ENCODE measurements around the gene MAU2.
"Not testable (repeated sequence)": the region's sequence is repeated elsewhere in the genome, so short reads cannot be mapped to it uniquely, and the experiment has no call there.

The MAU2 gene

DNA sequence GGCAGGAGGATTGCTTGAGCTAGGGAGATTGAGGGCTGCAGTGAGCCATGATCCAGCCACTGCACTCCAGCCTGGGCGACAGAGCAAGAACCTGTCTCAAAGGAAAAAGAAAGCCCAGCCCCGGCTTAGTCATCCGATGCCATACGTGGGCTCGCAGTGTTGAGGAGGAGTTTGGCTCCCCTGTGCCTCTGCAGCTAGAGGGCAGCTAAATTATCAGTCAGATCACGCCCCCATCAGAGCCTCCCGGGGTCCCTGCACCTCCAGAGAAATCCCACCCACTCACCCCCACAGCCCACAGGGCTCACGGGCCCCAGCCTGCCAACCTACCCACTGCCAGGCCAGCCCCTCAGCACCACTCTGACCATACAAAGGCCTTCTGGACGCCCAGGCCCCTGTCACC is 27.6 kb downstream of the MAU2 start:
- DNase-seq, result no peak

DNA sequence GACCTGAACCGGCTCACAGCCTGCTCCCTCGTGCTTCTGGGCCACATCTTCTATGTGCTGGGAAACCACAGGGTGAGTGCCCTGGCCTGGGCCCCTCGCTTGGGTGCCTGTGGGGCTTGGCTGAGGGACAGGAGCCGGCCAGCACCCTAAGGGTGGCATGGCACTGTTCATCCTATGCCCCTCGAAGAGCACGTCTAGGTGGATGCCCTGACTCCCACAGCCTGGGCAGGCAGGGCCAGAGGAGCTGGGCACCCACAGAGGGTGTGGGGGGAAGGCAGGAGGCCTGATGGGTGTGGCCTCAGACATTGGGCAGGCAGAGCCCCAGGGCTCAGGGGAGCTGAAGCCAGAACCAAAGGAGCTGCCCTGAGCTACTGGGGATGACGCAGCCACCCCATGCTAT is 28.7 kb downstream of the MAU2 start:
- DNase-seq, result no peak

DNA sequence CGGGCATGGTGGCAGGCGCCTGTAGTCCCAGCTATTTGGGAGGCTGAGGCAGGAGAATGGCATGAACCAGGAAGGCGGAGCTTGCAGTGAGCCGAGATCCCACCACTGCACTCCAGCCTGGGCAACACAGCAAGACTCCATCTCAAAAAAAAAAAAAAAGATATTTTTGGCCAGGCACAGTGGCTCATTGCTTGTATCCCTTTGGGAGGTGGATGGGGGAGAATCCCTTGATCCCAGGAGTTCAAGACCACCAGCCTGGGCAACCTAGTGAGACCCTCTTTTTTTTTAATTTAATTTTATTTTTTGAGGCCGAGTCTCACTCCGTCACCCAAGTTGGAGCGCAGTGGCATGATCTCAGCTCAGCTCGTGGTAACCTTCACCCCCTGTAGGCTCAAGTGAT is 30.1 kb downstream of the MAU2 start:
- DNase-seq, result not testable (repeated sequence)

DNA sequence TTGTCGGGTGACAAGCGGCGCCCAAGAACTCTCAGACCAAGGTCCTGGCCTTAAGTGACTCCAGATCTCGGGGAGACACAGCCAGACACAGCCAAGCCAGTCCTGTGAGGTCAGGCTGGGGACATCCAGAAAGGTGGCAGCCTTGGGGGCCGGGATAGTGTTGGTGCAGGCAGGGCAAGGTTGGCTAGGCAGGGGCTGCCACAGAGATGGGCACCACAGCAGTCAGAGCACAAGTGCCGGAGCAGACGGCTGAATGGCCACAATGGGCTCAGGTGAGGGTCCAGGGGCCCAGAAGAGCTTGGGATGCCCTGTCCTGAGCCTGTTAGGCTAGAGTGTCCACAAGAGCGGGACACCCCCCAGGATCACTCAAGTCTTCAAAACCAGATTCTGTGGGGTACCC is 32.2 kb downstream of the MAU2 start:
- no peak for DNase-seq

DNA sequence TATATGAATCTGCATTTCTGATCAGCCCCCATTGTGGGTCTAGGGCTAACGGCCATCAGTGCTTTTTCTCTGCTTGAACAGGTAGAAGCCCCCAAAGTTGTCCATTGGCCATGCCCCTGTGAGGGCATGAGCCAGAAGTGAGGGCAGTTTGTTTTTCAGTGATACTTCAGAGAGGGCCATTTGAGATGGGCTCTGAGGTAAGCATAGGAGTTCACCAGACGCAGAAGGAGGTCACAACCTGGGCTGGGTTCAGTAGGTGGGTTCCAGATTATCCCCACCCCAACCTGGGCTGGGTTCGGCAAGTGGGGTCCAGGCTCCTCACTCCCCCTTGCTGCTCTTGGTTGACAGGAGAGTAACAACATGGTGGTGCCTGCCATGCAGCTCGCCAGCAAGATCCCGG is 33.4 kb downstream of the MAU2 start:
- DNase-seq, result no peak

DNA sequence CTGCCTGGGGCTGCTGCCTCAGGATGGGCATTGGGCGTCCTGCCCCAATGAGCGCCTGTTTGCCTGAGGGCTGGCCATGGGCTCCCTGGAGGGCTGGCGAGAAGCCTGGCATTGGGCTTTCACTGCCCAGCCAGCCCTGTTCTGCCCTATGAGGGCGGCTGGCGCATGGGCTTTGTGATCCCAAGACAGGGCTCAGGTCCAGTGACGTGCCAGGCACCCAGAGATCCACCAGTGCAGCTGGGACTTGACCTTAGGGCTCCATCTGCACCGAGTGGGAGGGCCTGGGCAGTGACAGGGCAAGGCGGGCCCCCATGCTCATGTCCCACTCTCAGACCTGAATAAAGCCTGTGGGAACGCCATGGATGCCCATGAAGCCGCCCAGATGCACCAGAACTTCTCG is 34.3 kb downstream of the MAU2 start:
- DNase-seq, result no peak

DNA sequence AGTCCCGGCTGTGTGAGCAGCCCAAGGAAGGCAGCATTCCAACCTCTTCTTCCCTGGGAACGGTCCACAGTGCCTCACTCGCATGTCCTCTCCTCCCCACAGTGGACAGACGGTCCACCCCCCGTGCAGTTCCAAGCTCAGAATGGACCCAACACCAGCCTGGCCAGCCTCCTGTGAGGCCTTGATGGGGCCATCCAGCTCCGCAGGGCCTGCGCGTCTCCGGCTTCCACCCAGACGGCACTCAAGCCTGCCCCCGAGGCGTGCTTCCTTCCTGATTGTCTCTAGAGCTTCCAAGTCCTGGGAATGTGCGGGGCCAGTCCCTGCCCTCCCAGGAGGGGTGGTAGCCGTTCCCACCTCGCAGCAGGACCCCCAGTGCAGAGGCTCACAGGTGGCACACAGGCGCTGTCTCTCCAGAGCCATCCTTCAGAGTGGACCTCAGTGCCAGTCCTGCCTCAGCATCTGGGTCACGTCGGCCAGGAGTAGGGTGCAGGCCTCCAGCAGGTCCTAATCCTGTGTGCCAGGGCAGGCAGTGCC is 35.0 kb downstream of the MAU2 start:
- no peak for DNase-seq

DNA sequence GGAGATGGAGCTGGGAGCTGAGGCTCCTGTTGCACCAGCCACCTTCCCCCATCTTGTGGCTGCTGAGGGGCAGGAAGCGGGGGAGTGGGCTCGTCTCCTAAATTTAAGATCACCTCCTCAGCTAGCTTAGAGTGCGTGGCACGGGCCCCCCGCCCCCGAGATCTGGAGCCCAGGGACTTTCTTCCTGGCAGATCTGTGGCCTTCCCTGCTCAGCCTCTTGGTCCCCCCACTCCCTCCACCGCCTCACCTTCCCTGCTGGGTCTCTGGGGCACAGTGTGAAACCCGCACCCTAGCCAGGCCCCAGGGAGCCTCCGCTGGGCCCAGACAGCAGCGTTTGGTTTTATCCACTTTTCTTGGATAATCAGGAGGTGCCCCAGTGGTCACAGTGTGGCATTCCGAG is 35.9 kb downstream of the MAU2 start:
- DNase-seq, result no peak

DNA sequence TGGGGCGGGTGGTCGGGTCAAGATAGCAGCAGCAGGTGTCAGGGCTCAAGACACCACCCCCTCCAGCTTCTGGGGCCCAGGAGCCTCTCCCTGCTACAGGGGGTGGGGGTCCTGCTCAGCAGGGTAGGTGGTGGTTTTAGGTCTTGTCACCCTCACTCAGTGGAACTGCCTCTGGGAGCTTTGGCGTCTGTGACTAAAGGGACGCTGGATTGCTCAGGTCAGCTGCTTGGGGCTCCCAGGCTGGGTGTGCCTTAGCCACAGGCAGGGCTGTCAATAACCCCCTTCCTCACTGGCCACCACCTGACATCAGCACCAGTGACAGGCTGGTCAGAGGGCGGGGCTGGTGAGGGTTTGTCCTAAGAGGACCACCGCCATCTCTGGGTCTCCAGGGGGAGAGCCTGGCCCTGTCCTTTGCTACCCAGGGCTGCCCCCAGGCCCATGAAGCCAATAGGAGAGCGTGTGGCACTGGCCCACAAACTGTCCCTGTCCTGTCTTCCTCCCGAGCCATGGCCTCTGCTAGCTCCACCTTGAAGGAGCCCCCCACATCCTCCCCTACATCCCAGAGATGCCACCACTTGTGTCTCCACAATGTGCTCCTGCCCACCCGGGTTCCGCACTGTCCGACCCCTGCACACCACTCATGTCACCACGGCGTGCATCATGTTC is 36.4 kb downstream of the MAU2 start:
- no peak for DNase-seq

DNA sequence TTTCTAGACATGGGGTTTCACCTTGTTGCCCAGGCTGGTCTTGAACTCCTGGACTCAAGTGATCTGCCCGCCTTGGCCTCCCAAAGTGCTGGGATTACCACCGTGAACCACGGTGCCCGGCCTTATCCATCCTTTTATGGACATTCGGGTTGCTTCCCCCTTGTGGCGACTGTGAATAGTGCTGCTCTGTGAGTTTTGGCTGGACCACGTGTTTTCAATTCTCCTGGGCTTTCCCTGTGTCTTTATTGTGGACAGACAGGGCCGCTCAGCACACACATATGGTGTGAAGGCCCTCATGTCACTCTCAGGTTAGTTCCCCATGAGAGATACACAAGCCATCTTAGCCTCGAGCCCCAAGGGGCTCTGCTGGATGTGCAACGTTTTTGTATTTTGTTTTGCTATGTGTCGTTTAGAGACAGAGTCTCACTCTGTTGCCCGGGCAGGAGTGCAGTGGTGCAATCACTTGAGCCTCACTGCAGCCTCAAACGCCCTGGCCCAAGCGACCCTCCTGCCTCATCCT is 40.5 kb downstream of the MAU2 start:
- no peak for DNase-seq

DNA sequence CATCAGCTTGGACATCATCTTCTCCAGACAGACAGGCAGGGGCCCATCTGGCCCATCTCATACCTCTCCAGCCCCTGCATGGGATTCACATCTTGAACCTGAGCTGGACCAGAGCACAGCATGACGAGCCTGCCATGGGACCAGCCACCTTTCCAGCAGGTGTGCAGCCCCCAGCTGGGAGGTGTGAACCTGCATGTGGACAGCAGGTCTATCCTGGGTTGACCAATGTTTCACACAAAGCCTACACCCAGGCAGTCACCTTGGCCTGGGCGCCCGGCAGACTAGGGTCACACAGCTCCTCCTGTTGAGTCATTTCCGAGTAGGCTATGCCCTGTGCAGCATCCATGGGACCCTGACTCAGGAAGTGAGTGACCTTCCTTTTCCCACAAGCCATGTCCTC is 41.4 kb downstream of the MAU2 start:
- DNase-seq, result no peak

DNA sequence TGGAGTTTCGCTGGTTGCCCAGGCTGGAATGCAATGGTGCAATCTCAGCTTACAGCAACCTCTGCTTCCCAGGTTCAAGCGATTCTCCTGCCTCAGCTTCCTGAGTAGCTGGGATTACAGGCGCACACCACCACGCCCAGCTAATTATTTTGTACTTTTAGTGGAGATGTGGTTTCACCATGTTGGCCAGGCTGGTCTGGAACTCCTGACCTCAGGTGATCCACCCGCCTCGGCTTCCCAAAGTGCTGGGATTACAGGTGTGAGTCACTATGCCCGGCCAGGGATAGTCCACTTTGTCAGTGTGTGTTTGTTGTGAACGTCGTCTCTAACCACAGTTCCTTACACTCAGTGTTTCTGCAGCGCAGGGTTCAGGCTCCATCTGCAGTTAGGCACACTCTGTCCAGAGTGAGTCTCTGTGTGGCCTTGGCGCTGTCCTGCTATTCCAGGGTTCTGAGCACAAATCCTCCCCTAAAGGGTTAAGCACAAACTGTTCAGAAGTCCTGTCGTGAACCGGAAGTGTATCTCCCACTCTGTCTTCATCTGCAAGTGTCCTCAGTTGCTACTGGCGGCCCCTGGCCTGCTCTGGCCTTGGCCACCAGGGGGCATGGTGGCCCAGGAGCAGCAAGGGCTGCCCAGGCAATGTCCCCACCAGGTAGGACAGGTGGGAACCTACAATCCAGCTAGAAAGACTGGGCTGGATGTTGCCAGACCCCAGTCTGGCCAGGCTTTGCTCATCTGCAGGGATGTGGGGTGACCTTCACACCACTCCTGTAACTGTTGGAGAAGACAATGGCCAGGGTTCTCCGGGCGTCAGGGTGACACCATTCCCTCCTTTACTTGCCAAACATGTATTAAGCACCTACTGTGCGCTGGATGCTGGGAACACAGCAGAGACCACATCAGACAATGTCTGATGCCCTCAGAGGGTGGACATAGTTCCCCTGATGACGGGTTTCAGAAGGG is 46.1 kb downstream of the MAU2 start:
- peak; percentile 9 for DNase-seq

DNA sequence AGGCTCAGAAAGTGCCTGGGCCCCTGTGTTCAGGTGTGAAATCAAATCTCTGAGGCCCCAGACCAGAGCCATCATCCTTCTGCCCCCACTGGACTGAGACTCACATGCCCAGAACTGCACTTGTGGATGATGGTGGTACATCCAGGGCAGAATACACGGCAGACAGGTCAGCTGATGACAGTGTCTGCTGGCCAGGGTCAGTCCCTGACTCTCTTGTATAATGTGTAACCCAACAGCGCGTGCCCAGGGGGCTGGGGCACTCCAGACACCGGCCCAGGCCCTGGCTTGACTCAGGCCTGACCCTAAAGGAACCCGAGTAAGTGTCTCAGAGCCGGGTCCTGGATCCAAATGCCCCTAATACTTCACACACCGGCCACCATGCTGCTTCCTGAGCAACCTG is 47.5 kb downstream of the MAU2 start:
- DNase-seq, result no peak

DNA sequence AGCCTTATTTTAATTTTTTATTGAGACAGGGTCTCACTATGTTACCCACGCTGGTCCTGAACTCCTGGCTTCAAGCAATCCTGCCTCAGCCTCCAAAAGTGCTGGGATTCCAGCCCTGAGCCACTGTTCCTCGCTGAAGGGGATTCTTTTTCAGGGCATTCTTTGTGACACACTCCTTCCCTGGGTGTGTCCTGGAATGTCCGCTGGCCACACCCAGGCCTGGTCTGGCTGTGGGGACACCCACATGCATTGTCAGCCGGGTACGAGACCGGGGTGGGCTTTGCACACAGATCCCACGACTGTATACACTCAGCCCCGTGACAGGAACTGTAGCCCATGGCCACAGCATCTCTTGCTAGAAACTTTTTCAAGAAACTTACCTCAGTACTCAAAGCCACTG is 50.4 kb downstream of the MAU2 start:
- DNase-seq, result no peak

DNA sequence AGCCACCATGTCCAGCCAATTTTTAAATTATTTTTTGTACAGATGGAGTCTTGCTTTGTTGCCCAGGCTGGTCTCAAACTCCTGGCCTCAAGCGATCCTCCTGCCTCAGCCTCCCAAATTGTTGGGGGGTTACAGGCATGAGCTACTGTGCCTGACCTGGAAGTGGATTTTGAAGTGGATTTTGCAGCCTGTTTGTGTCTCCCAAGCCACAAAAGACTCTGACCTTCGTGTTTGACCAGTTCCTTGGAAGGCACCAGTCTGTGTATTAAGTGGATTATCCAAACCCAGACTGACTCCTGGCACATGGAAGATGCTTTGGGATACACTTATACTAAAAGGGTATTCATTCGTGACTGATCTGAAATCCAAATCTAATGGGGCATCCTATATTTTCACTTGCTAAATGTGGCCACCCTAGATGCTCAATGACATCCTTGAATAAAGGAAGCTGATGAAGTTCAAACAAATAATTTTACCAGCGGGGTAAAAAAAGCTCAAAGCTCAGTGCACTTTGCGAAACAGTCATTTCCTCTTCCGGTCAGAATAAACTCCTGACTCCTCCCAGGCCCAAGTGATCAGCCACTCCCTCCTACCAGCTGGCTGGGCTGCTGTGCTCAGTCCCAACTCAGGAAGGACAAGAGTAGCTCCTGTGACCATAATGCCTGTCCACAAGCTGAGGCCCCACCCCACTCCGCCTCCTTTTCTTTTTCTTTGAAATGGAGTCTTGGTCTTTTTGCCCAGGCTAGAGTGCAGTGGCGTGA is 52.2 kb downstream of the MAU2 start:
- DNase-seq, result no peak

DNA sequence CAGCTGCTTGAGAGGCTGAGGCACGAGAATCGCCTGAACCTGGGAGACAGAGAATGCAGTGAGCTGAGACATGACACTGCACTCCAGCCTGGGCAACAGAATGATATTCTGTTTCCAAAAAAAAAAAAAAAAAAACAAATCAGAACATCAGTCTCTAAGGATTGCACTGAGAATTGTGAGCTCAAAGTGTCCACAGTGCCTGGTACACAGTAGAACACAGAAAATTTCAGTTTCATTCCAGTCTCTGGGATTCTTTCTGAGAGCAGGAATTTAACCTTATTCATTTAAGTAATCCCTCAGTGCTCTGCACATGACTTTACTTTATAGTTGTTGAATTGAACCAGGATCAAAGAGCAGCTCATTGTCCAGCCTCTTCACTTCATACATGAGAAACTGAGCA is 58.9 kb downstream of the MAU2 start:
- DNase-seq, result no peak

DNA sequence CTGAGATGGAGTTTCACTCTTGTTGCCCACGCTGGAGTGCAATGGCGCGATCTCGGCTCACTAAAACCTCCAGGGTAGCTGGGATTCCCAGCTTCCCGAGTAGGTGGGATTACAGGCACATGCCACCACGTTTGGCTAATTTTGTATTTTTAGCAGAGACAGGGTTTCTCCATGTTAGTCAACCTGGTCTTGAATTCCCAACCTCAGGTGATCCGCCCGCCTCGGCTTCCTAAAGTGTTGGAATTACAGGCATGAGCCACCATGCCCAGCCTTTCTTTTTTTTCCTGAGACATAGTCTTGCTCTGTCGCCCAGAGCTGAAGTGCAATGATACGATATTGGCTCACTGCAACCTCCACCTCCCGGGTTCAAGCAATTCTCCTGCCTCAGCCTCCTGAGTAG is 59.7 kb downstream of the MAU2 start:
- DNase-seq, result not testable (repeated sequence)

DNA sequence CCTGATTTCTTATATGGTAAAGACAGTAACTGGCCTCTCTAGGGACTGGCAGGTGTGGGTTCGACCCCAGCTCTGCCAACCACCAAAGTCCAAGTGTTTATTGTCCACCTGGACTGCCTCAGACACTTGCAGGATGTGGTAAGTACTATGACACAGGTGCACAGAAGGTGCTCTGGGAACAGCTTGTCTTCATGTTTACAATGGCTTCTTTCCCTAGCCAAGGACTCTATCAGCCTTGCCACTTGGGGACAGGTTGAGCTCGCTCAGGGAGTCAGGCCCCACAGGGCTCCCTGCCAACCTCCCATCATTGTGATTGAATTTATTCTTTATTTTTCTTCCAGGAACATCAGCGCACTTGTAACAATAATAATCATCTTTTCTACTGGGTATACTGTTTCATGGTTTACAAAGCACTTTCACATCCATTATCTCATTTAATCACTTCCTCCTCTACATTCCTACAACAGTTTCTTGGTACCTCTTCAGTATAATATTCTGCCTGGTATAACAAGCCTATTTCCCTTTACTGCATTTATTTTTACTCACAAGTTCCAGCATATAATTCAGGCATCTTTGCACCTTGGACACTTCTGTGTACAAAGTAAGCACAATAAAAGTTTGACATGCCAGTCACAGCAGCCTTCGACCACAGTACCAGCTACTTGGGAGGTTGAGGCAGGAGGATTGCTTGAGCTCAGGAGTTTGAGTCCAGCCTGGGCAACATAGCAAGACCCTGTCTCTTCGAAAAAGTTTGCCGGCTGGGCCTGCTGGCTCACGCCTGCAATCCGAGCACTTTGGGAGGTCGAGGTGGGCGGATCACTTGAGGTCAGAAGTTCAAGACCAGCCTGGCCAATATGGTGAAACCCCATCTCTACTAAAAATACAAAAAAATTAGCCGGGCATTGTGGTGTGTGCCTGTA is 60.6 kb downstream of the MAU2 start:
- no peak for DNase-seq

DNA sequence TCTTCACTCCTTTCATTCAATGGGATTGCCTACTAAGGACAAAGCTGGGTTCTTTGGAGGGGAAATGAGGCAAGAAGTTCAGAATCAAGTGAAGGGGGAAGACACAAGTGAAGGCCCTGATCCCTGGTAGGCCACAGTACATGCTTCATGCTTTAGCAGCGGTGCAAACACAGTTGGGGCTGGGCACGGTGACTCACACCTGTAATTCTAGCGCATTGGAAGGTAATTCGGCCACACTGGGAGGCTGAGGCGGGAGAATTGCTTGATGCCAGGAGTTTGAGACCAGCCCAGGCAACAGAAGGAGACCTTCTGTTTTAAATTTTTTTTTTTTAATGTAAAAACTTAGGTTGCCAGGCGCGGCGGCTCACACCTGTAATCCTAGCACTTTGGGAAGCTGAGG is 61.5 kb downstream of the MAU2 start:
- DNase-seq, result no peak

DNA sequence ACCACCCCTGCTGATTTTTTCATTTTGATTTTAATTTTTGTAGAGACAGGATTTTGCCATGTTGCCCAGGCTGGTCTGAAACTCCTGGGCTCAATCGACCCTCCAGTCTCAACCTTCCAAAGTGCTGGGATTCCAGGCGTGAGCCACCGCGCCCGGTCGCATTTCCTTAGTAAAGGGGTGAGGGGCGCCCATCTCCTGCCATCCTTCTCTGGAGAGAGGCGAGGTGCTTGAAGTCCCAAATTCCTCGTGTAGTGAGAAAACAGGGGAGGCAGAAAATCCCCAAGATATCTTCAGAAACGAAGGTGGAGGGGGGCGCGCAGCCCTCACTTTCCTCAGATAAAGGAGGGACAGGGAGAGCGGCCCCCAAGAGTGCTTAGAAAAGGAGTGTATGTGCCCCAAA is 63.9 kb downstream of the MAU2 start:
- DNase-seq, result no peak

DNA sequence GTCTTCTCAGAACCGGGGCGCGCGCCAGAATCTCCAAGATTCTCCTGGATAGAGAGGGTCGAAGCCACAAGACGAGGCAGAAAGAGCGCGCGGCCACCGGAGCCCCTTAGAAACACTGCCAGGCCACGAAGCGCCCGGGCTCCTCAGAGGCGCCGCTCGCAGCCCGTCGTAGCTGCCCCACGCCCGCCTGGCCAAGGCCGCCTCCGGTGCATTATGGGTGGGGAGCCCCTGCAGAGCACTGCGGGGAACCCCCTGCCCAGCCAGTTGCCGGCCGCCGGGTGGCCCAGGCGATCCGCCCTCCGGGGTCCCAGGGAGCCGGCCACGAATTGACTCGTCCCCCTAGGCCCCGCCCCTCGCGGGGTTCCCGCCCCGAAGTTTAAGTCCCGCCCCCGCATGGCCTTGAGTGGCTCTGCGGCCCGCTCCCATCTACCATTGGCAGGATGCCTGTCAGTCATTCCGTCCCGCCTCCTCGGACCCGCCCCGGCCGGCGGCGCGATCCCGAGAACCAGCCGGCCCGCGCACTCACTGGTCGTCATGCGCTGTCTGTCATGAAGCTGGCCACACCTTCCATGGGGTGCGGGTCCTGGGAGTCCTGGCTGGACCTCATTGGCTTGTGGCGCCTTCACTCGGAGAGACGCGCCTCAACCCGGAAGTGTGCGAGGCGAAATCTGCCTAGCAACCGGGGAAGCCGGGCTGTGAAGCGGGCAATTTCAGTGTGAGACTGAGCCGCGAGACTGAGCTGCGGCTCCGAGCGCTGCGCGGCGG is 64.7 kb downstream of the MAU2 start:
- DNase-seq, result peak; percentile 87

Data from NCI-H1417 treated with DMSO at 0.1 percent for 48 hours (cell line).